Activated CD8-positive, alpha-beta memory T cell treated with anti-CD3 and anti-CD28 coated beads for 1 hour (primary cell): ENCODE data around the gene LPAR6.

Experiments
- DNase-seq, 2 donors: peaks; one replicate each; pipeline ENCODE4 v3.0.0-alpha.2; 2020; ENCODE audit warnings: low read depth in 1 of 2; ENCODE audit errors: extremely low read depth in 1 of 2

Gene LPAR6

GRCh38 chr13:48415516-48415915 lies 2.6 kb upstream of the LPAR6 start:
- DNase-seq = no peak

DNA sequence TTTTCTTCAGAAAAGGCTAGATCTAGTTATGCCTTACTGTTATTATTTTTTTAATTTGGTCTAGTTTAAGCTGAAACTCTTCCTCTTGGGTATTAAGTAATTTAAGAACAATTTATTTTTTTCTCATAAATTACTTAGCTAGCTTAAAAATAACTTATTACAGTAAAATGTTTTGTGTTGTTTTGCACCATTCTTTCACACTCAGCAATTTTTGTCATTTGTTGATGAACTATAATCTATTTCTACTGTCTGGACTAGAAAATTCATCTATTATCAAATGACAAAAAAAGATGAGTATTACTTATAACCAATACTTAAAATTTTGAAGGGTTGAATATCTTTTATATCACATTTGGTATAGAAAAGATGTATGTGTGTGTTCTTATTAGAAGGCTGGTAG lies 1.6 kb upstream of the LPAR6 start:
- no peak for DNase-seq

- no peak for DNase-seq
These were observed 927 bp downstream of the LPAR6 start for GRCh38 chr13:48411841-48412531.

GRCh38 chr13:48411147-48411794 lies 1.6 kb downstream of the LPAR6 start:
- no peak for DNase-seq

DNA sequence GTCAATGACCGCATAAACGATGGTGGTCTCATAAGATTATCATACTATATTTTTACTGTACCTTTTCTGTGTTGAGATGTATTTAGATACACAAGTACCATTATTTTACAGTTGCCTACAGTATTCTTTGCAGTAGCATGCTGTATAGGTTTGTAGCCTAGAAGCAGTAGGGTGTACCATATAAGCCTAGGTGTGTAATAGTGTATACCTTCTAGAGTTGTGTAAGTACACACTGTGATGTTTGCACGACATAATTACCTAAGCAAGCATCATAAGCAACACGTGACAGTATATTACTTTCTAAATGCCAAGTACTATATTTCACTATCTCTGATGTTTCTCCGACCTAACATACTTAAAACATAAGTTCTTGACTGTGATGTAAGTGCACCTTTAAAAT lies 2.7 kb downstream of the LPAR6 start:
- no peak for DNase-seq

DNA sequence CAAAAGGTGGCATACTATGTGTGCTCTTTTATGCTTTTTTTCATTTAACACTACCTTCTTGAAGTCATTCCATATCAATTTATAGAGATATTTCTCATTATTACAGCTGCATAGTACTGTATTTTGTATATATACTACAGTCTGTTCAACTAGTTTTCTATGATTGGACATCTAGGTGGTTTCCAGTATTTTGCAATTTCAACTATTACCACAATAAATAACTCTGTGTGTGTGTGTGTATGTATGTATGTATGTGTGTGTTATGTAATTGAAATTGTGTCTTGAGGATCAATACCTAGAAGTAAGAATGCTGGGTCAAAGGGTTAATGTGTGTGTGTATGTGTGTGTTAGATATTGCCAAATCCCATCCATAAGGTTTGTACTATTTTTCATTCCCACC lies 7.0 kb downstream of the LPAR6 start:
- DNase-seq = no peak

GRCh38 chr13:48404952-48405351 lies 8.0 kb downstream of the LPAR6 start:
- no peak for DNase-seq

GRCh38 chr13:48403913-48404312 lies 9.0 kb downstream of the LPAR6 start:
- no peak for DNase-seq

- no peak for DNase-seq
These were observed 9.7 kb downstream of the LPAR6 start for GRCh38 chr13:48403151-48403631.

GRCh38 chr13:48402325-48402932 lies 10.5 kb downstream of the LPAR6 start:
- DNase-seq = no peak

DNA sequence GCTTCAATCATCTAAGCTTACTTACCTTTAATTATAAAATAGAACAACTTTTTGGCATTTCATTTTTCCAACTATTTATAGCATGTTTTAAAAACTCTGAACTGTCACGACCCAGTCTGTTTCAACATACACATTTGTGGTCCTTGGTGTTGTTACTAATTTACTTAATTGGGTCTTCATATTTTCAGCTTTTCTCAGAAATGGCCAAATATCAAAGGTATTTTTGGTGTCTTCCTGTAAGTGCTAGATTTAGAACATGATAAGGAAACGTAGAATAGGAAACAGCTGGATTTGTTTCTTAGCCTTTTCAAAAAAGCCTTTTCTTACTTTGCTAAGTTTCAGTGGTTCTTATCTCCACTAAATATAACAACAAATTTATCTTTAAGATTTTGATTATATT lies 11.4 kb downstream of the LPAR6 start:
- DNase-seq = no peak

- DNase-seq = no peak
These were observed 12.0 kb downstream of the LPAR6 start for GRCh38 chr13:48400850-48401291.

DNA sequence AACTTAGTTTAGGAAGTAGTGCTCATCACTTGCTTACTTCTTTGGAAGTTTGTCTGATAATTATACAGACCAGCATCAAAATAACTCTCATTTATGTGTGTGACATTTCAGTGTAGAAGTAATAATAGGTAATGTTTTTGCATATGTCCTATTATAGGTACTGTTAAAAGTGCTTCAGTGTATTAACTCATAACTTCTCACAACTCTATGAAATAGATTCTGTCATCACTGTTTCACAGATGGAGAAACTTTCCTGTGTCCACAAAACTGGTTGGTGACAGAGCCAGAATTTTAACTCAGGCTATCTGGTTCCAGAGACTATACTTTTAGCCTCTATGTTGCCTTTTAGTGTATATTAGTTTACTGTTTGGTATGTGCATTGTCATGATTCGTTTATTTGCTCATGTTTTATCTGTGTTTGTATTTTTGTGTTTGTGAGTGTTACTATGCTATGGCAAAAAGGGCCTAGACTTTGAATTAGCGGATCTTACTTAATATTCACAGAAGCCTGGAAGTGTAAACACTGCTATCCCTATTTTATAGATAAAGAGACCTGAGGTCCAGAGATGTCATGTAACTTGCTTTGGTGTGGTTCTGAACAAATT lies 12.7 kb downstream of the LPAR6 start:
- DNase-seq = no peak

DNA sequence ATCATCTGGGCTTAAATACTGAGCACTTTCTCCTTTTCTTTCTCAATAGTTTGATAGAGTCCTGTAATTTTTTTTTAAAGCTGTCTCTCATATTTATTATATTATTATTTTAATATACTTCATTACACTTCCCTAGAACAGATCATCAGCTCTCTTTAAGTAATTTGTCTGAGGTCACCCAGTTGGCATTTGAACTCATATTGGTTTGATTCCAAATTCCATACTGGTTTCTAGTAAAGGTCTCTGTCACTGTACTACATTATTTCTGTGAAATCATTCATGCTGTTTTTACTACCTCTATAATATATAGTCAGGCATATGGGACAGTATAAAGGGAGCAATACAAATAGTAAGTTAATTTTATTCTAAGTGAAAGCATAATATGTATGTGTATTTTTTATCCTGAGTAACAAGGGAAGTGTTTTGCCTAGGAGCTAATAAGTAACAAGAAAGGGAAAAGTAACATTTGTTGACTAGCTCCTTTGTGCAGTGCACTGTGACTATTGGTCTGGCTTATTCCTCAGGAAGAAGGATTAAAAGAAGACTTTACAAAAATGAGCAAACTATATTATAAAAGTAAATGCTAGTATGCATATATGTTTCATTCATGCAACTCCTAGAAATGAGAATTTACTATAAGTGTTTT lies 14.3 kb downstream of the LPAR6 start:
- no peak for DNase-seq

- no peak for DNase-seq
These were observed 15.2 kb downstream of the LPAR6 start for GRCh38 chr13:48397744-48398143.

DNA sequence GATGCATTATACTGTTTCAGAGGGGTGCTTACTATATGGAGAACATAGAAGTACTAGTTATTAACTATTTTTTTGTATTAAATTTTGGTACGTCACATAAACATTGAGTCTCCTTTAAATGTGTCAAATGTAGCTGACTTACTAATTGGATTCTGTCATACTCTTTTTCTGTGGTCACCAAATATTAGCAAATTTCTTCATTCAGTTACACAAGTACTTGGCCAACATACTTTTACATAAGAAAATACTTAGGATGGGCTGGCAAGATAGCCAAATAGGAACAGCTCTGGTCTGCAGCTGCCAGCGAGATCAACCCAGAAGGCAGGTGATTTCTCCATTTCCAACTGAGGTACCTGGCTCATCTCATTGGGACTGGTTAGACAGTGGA lies 19.2 kb downstream of the LPAR6 start:
- no peak for DNase-seq

DNA sequence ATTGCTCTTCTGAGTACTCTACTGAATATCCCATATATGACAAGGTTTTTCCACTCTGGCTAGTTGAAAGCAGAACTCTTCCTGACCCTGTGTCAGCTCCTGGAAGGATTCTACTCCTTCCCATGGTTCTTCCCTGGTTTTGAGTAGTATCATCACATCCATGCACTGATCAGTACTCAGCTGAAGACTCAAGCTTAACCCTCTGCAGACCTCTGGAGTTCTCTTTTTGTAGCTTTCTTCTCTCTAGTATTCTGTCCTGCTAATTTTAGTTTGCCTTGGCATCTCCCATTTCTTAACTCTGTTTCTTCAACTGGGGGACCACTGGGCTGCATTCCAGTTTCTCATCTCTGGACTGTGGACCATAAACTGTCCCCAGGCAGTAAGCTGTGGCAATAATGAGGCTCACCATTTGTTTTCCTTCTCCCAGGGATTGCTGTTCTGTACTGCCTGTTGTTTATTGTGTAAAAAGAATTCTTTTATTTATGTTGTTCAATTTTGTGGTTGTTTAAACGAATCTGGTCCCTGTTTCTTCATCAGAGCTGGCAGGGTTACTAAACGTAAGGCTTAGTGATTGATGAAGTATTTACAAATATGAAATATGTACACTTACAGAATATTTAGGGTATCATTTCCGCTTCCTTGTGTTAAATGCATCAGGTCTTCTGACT lies 19.7 kb downstream of the LPAR6 start:
- no peak for DNase-seq

GRCh38 chr13:48391257-48391656 lies 21.7 kb downstream of the LPAR6 start:
- no peak for DNase-seq

- no peak for DNase-seq
These were observed 26.1 kb downstream of the LPAR6 start for GRCh38 chr13:48386816-48387215.

- no peak for DNase-seq
These were observed 29.5 kb downstream of the LPAR6 start for GRCh38 chr13:48383384-48383783.

GRCh38 chr13:48380581-48380980 lies 32.3 kb downstream of the LPAR6 start:
- no peak for DNase-seq
